ENCODE results near the gene B4GAT1.
"Not testable (repeated sequence)": the region's sequence is repeated elsewhere in the genome, so short reads cannot be mapped to it uniquely, and the experiment has no call there.

Gene B4GAT1

GRCh38 chr11:66362481-66363147 is 15.2 kb upstream of the B4GAT1 start:
- no peak for DNase-seq

- no peak for DNase-seq
Observed at GRCh38 chr11:66361502-66361941, 14.1 kb upstream of the B4GAT1 start.

DNA sequence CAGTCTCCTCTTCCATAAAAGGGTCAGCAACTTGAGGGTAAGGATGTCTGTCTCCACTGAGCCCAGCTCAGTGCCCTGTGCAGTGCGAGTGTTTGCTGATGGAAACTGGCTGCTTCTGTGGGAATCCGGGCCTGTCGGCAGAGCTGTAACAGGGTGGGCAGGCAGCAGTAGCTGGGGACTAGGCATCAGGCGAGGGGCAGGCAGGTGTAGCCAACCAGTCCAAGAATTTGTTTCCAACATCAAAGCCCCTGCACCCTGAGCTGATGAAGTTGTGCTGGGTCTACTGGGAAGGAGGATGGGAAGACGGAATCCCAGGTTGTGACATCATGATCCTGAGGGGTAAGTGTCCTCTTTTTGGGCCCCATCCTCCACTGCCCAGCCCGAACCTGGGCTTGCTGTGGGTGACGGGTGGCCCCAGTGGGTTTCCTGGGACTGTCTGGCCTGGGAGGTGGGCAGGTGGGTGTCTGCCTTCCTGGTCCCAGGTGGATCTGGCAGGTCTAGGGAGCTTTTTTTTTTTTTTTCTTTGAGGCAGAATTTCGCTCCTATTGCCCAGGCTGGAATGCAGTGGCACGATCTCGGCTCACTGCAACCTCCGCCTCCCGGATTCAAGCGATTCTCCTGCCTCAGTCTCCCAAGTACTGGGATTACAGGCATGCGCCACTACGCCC is 13.1 kb upstream of the B4GAT1 start:
- DNase-seq, result no peak

DNA sequence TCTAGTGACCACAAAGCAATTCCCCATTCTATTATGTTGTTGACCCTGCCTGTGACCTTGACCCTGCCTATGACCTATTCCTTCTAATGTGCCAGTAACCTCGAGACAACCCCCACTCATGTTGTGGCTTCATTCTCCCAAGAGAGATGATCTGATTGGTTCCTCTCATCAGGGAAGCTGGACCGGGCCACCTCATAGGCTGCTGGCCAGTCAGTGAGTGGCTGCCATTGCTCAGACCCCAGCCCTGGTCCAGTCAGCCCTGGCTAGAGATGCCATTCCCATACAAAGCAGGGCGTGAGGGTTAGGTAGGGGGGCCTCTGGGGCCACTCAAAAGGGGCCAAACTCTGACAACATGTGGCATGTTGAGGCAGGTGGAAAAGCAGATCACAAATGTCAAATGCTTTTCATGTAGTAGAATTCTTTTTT is 12.2 kb upstream of the B4GAT1 start:
- no peak for DNase-seq

- not testable (repeated sequence) for DNase-seq
Observed at GRCh38 chr11:66350560-66351235, 3.3 kb upstream of the B4GAT1 start.

DNA sequence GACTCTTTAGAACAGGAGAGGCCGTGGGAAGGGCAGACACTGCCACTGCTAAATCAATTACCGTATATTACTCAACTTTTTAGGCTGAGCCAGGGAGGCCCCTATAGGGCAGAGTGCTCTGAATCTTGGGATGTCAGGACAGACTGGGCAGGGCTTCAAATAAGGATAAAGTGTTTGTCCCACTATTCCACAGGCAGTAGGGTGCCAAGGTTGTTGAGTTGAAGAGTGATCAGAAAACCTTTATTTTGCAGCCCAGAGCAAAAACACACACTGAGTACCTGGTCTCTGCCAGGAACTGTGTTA is 1.6 kb upstream of the B4GAT1 start:
- no peak for DNase-seq

GRCh38 chr11:66346476-66347424 is 679 bp downstream of the B4GAT1 start:
- DNase-seq, result no peak

- DNase-seq, result no peak
Observed at GRCh38 chr11:66345316-66345649, 2.1 kb downstream of the B4GAT1 start.

DNA sequence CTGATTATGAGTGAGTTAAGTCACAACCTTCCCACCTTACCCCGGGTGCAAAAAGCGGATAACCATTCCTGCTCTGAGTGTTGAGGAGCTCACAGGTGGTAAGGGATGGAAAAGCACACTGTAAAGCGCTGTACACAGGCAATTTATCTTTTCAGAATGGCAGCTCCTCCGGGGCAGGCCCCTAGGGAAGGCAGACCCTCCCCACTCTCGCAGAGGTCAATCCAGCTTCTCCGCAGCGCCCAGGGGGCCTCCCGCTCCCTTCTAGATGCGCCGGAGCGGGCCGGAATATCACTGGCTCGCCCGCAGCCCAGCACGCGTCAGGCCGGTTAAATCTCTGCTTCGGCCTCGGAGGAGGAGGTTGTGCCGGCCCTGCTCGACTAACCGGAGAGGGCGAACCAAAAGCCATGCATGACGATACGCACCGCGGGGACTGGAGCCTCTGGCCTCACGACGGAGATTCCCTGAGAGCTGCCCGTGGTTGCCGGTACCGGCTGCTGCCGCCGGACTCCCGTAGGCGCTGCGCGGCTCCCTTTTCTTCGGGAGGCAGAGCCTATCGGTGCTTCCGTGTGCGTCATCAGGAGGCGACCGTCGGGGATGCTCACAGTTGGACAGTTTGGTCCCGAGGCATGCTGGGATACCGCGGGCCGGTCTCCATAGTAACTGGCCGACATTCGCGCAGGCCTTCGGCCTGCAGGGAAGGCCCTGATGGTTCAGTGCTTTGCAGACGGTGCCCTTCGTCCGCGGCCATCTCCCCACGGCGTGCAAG is 2.7 kb downstream of the B4GAT1 start, which contains the start of gene BRMS1:
BRMS1 (minus strand) TSS at position 555 of the 766 bp plus-strand sequence. CDS start 2,870 bp downstream, outside the sequence.
- peak; percentile 98 for DNase-seq

DNA sequence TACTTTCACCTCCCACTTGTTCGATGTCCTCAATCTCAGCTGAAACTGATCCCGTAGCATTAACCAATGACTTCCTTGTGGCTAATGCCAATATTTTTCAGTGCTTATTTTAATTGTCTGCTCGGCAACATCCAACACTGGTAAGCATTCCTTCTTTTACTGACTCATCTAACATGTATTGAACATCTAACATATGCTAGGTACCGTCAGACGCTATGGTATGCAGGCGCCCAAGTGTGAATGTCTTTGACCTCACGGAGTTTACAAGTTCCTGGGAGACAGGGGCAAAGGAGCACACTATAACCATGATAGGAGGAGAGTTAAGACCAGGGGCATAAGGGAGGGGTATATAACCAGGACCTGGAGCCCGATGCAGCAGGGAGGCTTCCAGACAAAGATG is 4.3 kb downstream of the B4GAT1 start:
- no peak for DNase-seq

DNA sequence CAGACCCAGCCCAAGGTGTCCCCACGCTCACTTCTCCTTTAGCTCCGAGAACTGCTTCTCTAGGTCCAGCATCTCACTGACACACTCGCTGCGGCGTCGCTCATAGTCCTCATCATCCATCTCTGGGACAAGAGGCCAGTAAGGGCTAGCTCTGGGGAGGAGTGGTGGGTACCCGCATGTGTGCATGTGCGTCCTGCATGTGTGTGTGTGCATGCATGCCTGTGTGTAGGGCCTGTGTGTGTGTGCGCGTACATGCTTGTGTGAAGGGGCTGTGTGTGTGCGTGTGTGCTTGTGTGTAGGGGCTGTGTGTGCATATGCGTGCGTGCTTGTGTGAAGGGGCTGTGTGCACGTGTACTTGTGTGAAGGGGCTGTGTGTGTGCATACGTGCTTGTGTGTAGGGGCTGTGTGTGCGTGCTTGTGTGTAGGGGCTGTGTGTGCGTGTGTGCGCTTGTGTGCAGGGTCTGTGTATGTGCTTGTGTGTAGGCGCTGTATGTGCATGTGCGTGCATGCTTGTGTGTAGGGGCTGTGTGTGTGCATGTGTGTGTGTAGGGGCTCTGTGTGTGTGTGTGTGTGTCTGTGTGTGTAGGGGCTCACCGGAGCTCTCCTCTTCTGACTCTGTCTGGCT is 5.8 kb downstream of the B4GAT1 start:
- no peak for DNase-seq

GRCh38 chr11:66340596-66341501 is 6.6 kb downstream of the B4GAT1 start:
- no peak for DNase-seq

- DNase-seq, result no peak
Observed at GRCh38 chr11:66339686-66340483, 7.5 kb downstream of the B4GAT1 start.

GRCh38 chr11:66339162-66339675 is 8.2 kb downstream of the B4GAT1 start:
- no peak for DNase-seq

- DNase-seq, result no peak
Observed at GRCh38 chr11:66338276-66339161, 8.9 kb downstream of the B4GAT1 start.

- no peak for DNase-seq
Observed at GRCh38 chr11:66337103-66337899, 10.1 kb downstream of the B4GAT1 start.

- no peak for DNase-seq
Observed at GRCh38 chr11:66336234-66337102, 11.0 kb downstream of the B4GAT1 start, which contains the start of gene RIN1. Gene RIN1, minus strand, starts transcription at chr11:66336434. Its CDS starts 32 bp downstream, at chr11:66336402.
